ENCODE data around the gene MIR17HG. TPM values are rescaled to one million over a fixed set of nuclear protein-coding genes. Genes with fewer than 3 reads are reported as not detected.
"Not testable (repeated sequence)": the region's sequence is repeated elsewhere in the genome, so short reads cannot be mapped to it uniquely, and the experiment has no call there.

The MIR17HG gene
- total and polyA plus RNA-seq, 2 donors (not counting 1 experiment from before 2014, with no cell fraction given), result 0.42 to 3.3 TPM

- peak overlapping the region in 1 of 4 experiments; percentile 21 for H3K4me3 ChIP-seq (replicated peaks in 1 of 4; ENCODE audit: control extremely low read depth in 1 of 4, insufficient read depth in 1 of 4, low read depth in 3 of 4, low read length in 4 of 4)
- no peak for DNase-seq (ENCODE audit: low read depth in 2 of 2)
- H3K9ac ChIP-seq (ENCODE audit: insufficient read depth, low read length), result no peak overlapping the region
- H3K9me3 ChIP-seq (ENCODE audit: control insufficient read depth, insufficient read depth, low read depth, low read length), result no peaks in the 10 kb centered on the region
- H3K27ac ChIP-seq (ENCODE audit: insufficient read depth, low read length), result no peak overlapping the region
- H3K36me3 ChIP-seq (ENCODE audit: control insufficient read depth, insufficient read depth, low read length), result peaks cover 4% of the 10 kb centered on the region
- peaks cover 2% of the 10 kb centered on the region for H3K27me3 ChIP-seq (ENCODE audit: control insufficient read depth, insufficient read depth, low read length)
- no peaks in the 10 kb centered on the region for H4K20me1 ChIP-seq (ENCODE audit: control insufficient read depth, extremely low read depth, insufficient read depth, low read length)
- no peak for TF ChIP-seq EZH2 (IDR thresholded peaks at IDR 0.05; ENCODE audit: low read length, missing control alignments)
- TF ChIP-seq, protein P1, sequence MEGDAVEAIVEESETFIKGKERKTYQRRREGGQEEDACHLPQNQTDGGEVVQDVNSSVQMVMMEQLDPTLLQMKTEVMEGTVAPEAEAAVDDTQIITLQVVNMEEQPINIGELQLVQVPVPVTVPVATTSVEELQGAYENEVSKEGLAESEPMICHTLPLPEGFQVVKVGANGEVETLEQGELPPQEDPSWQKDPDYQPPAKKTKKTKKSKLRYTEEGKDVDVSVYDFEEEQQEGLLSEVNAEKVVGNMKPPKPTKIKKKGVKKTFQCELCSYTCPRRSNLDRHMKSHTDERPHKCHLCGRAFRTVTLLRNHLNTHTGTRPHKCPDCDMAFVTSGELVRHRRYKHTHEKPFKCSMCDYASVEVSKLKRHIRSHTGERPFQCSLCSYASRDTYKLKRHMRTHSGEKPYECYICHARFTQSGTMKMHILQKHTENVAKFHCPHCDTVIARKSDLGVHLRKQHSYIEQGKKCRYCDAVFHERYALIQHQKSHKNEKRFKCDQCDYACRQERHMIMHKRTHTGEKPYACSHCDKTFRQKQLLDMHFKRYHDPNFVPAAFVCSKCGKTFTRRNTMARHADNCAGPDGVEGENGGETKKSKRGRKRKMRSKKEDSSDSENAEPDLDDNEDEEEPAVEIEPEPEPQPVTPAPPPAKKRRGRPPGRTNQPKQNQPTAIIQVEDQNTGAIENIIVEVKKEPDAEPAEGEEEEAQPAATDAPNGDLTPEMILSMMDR (conservative IDR thresholded peaks at IDR 0.05 in 1 of 2, IDR thresholded peaks at IDR 0.05 in 1 of 2; ENCODE audit: low read depth in 1 of 2, low read length in 2 of 2), result no peak
- H3K4me1 ChIP-seq (ENCODE audit: control insufficient read depth, extremely low read depth, insufficient read depth, low read length), result peaks cover 5% of the 10 kb centered on the region
- no peak overlapping the region for H3K4me2 ChIP-seq (ENCODE audit: extremely low read depth, insufficient read depth, low read length)
- H3K79me2 ChIP-seq (ENCODE audit: control insufficient read depth, insufficient read depth, low read length), result peaks cover 32% of the 10 kb centered on the region
- H2AFZ ChIP-seq (ENCODE audit: low read length), result no peak overlapping the region
These were observed 4.5 kb downstream of the MIR17HG start for GRCh38 chr13:91351980-91352379.

DNA sequence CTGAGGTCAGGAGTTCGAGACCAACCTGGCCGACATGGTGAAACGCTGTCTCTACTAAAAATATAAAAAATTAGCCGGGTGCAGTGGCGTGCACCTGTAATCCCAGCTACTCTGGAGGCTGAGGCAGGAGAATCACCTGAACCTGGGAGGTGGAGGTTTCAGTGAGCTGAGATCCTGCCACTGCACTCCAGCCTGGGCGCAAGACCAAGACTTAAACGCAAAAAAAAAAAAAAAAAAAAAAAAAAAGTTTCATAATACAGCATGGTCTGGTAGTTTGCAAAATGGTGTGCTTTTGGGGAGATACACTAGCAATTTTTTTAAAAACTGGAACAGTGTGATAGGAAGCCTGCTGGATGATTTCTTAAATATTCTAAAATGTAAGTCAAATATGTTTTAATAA lies 5.4 kb downstream of the MIR17HG start:
- H3K79me2 ChIP-seq (ENCODE audit: control insufficient read depth, insufficient read depth, low read length), result peaks cover 32% of the 10 kb centered on the region
- not testable (repeated sequence) for H3K4me3 ChIP-seq (replicated peaks in 1 of 4; ENCODE audit: control extremely low read depth in 1 of 4, insufficient read depth in 1 of 4, low read depth in 3 of 4, low read length in 4 of 4)

GRCh38 chr13:91353494-91353893 lies 6.0 kb downstream of the MIR17HG start:
- Histone ChIP-seq H3K36me3 (ENCODE audit: control insufficient read depth, insufficient read depth, low read length) (peaks cover 4% of the 10 kb centered on the region), H3K27me3 (ENCODE audit: control insufficient read depth, insufficient read depth, low read length) (no peaks in the 10 kb centered on the region), H3K9ac (ENCODE audit: insufficient read depth, low read length) (no peak overlapping the region), H4K20me1 (ENCODE audit: control insufficient read depth, extremely low read depth, insufficient read depth, low read length) (no peaks in the 10 kb centered on the region), H3K4me3 (replicated peaks in 1 of 4; ENCODE audit: control extremely low read depth in 1 of 4, insufficient read depth in 1 of 4, low read depth in 3 of 4, low read length in 4 of 4) (no peak overlapping the region), H3K79me2 (ENCODE audit: control insufficient read depth, insufficient read depth, low read length) (peaks cover 31% of the 10 kb centered on the region), H3K27ac (ENCODE audit: insufficient read depth, low read length) (no peak overlapping the region), H3K4me1 (ENCODE audit: control insufficient read depth, extremely low read depth, insufficient read depth, low read length) (peaks cover 4% of the 10 kb centered on the region), H2AFZ (ENCODE audit: low read length) (no peak overlapping the region), H3K4me2 (ENCODE audit: extremely low read depth, insufficient read depth, low read length) (no peak overlapping the region), H3K9me3 (ENCODE audit: control insufficient read depth, insufficient read depth, low read depth, low read length) (no peaks in the 10 kb centered on the region)
- TF ChIP-seq EZH2 (IDR thresholded peaks at IDR 0.05; ENCODE audit: low read length, missing control alignments), result no peak
- TF ChIP-seq, protein P1 (conservative IDR thresholded peaks at IDR 0.05 in 1 of 2, IDR thresholded peaks at IDR 0.05 in 1 of 2; ENCODE audit: low read depth in 1 of 2, low read length in 2 of 2), result no peak
- no peak for DNase-seq (ENCODE audit: low read depth in 2 of 2)

More for the DNA sequence above, 5.4 kb downstream of the MIR17HG start:
- H2AFZ ChIP-seq (ENCODE audit: low read length); H3K36me3 ChIP-seq (ENCODE audit: control insufficient read depth, insufficient read depth, low read length); H4K20me1 ChIP-seq (ENCODE audit: control insufficient read depth, extremely low read depth, insufficient read depth, low read length); H3K4me2 ChIP-seq (ENCODE audit: extremely low read depth, insufficient read depth, low read length); H3K4me1 ChIP-seq (ENCODE audit: control insufficient read depth, extremely low read depth, insufficient read depth, low read length); H3K9ac ChIP-seq (ENCODE audit: insufficient read depth, low read length); H3K27ac ChIP-seq (ENCODE audit: insufficient read depth, low read length); DNase-seq (ENCODE audit: low read depth in 2 of 2); H3K27me3 ChIP-seq (ENCODE audit: control insufficient read depth, insufficient read depth, low read length); H3K9me3 ChIP-seq (ENCODE audit: control insufficient read depth, insufficient read depth, low read depth, low read length): not testable (repeated sequence)

All from fibroblast of lung (primary cell).